GM18867 (cell line): ENCODE results near the gene TPH2.

Source experiments
- ATAC-seq: cut with Tn5 transposase; IDR thresholded peaks from one replicate; pipeline ENCODE4 v1.9.1; 2021; ENCODE audit warnings: mild to moderate bottlenecking, moderate library complexity; ENCODE audit not compliant: unreplicated experiment

TPH2 gene

GRCh38 chr12:71938728-71939385 is at the start of gene TPH2:
Gene TPH2 (plus strand): TSS chr12:71938845. CDS start chr12:71938987, 142 bp downstream.
- peak; percentile 72 for ATAC-seq

GRCh38 chr12:71890475-71890874 is 48.2 kb upstream of the TPH2 start:
- ATAC-seq = no peak

- ATAC-seq = no peak
Measured at GRCh38 chr12:71892059-71892458, 46.6 kb upstream of the TPH2 start.

- ATAC-seq = no peak
Measured at GRCh38 chr12:71896205-71896882, 42.3 kb upstream of the TPH2 start.

- ATAC-seq = no peak
Measured at GRCh38 chr12:71900091-71900490, 38.6 kb upstream of the TPH2 start.

- no peak for ATAC-seq
Measured at GRCh38 chr12:71904629-71905028, 34.0 kb upstream of the TPH2 start.

GRCh38 chr12:71935594-71935993 is 3.1 kb upstream of the TPH2 start:
- ATAC-seq = peak; percentile 79

- ATAC-seq = no peak
Measured at GRCh38 chr12:71940068-71940467, 1.4 kb downstream of the TPH2 start.

- no peak for ATAC-seq
Measured at GRCh38 chr12:71941174-71941573, 2.5 kb downstream of the TPH2 start.

- ATAC-seq = no peak
Measured at GRCh38 chr12:71942259-71942658, 3.6 kb downstream of the TPH2 start.

GRCh38 chr12:71942703-71943102 is 4.1 kb downstream of the TPH2 start:
- ATAC-seq = no peak

GRCh38 chr12:71945121-71945520 is 6.5 kb downstream of the TPH2 start:
- no peak for ATAC-seq

- no peak for ATAC-seq
Measured at GRCh38 chr12:71945883-71946282, 7.2 kb downstream of the TPH2 start.

- no peak for ATAC-seq
Measured at GRCh38 chr12:71947645-71948105, 9.0 kb downstream of the TPH2 start.

GRCh38 chr12:71948390-71948789 is 9.7 kb downstream of the TPH2 start:
- ATAC-seq = no peak

GRCh38 chr12:71949646-71950045 is 11.0 kb downstream of the TPH2 start:
- ATAC-seq = no peak

- ATAC-seq = no peak
Measured at GRCh38 chr12:71950404-71950803, 11.8 kb downstream of the TPH2 start.

GRCh38 chr12:71950819-71951218 is 12.2 kb downstream of the TPH2 start:
- no peak for ATAC-seq

GRCh38 chr12:71954083-71954778 is 15.6 kb downstream of the TPH2 start:
- no peak for ATAC-seq

- ATAC-seq = no peak
Measured at GRCh38 chr12:71954861-71955260, 16.2 kb downstream of the TPH2 start.

GRCh38 chr12:71955970-71956369 is 17.3 kb downstream of the TPH2 start:
- ATAC-seq = no peak

GRCh38 chr12:71958056-71958455 is 19.4 kb downstream of the TPH2 start:
- ATAC-seq = no peak
